Gastroesophageal sphincter (tissue), 4 donors: ENCODE results near the gene SAMD5. TPM values are rescaled to one million over a fixed set of nuclear protein-coding genes. Genes with fewer than 3 reads are reported as not detected.

ENCODE experiments used
- ATAC-seq: fragments of 150-250 bp; one replicate; pipeline ENCODE4 v1.9.1; 2016; ENCODE audit warnings: mild to moderate bottlenecking, moderate library complexity
- H3K27ac ChIP-seq, 4 donors: fragments of 200-600 bp; sonication (generic) in 3 of 4; 1 replicate in 3 of 4; 2 replicates in 1 of 4; pipeline ENCODE4 v1.5.1; 2016 to 2019
- H3K27me3 ChIP-seq: fragments of 200-600 bp; sonication (generic); one replicate; pipeline ENCODE4 v1.5.1; 2019
- H3K36me3 ChIP-seq, 2 donors: fragments of 200-600 bp; sonication (generic); one replicate each; pipeline ENCODE4 v1.5.1; 2019; ENCODE audit warnings: control low read depth in 1 of 2
- H3K4me1 ChIP-seq, 3 donors: fragments of 200-600 bp; sonication (generic); 1 replicate in 2 of 3; 2 replicates in 1 of 3; pipeline ENCODE4 v1.5.1; 2016 to 2019; ENCODE audit warnings: control low read depth in 2 of 3
- H3K4me3 ChIP-seq, 2 donors: fragments of 200-600 bp; sonication (generic); one replicate each; pipeline ENCODE4 v1.5.1; 2019; ENCODE audit warnings: mild to moderate bottlenecking in 1 of 2, moderate library complexity in 1 of 2
- H3K9me3 ChIP-seq, 3 donors: fragments of 200-600 bp; sonication (generic); one replicate each; pipeline ENCODE4 v1.5.1; 2017 to 2019; ENCODE audit warnings: control low read depth in 2 of 3
- EP300 ChIP-seq: sonication (generic); formaldehyde crosslinking; IDR thresholded peaks from one replicate; pipeline ENCODE4 v1.6.1; 2017; ENCODE audit warnings: antibody characterized with exemption, mild to moderate bottlenecking
- POLR2A ChIP-seq, 2 donors: fragments of 450-650 bp; IDR thresholded peaks; one replicate each; pipeline ENCODE4 v1.6.1; 2017; ENCODE audit warnings: antibody characterized with exemption in 2 of 2, mild to moderate bottlenecking in 2 of 2, moderate library complexity in 1 of 2
- POLR2AphosphoS5 ChIP-seq: sonication (generic); formaldehyde crosslinking; IDR thresholded peaks from one replicate; pipeline ENCODE4 v1.6.1; 2017; ENCODE audit warnings: antibody characterized with exemption
- WGBS, 2 donors: methylation state at CpG; one replicate each; pipeline ENCODE4 v1.1.5; 2018; ENCODE audit warnings: low coverage in 1 of 2; 5-methylcytosine and 5-hydroxymethylcytosine counted together
- total RNA-seq, 4 donors: library from RNA; depleted of rRNA; stranded (reverse); fragments of >200 nt; gene quantifications; one replicate each; pipeline ENCODE4 v1.1.0, GENCODE V29; 2016
- TF ChIP-seq, protein P1 (sequence below), 4 experiments: fragments of 200-600 bp in 2 of 4; fragments of 450-650 bp in 2 of 4; sonication (generic) in 1 of 4; IDR thresholded peaks; one replicate each; pipeline ENCODE4 v1.5.1; 2017 to 2019; ENCODE audit warnings: antibody characterized with exemption in 4 of 4, mild to moderate bottlenecking in 2 of 4, moderate library complexity in 2 of 4

The SAMD5 gene
- total RNA-seq, 4 donors from 2014 or later, result 0.93 to 1.3 (median 0.96) TPM

DNA sequence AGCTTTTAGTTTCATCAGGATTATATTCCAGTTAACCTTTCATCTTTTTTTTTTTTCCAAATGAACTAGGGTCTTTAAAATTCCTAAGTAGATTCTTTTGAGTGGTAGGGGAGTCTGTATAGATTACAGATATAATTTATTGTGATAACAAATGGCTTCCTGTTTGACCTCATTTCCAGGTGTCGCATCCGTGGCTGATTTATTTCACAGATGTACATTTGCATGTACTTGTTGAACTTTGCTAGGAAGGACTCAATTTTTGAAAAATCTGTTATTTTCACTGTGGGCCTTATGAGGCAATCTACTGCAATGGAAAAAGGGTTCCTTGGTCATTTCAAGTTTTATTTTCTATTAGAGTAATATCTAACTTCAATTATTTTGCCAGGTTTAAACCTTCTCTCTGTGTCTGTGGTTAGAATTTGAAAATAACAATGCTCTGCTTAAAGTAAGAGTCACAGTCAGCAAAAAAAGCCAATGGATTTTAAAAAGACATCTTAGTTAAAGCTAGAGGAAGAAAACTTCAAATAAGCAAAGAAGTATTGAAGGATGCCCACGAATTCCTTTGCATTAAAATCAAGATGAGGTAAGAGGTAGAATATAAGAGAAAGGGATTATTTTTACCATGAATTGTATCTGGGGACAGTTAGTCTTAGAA lies 57.9 kb downstream of the SAMD5 start:
- 67 to 69% methylated on average over 3 of the region's 3 CpGs for WGBS, 2 donors
- Histone ChIP-seq H3K4me1 (no peaks in the 10 kb centered on the region), H3K9me3 (no peaks in the 10 kb centered on the region), H3K36me3 (no peaks in the 10 kb centered on the region), H3K4me3 (no peak overlapping the region), H3K27me3 (no peaks in the 10 kb centered on the region), H3K27ac (no peak overlapping the region)
- TF ChIP-seq, protein P1, sequence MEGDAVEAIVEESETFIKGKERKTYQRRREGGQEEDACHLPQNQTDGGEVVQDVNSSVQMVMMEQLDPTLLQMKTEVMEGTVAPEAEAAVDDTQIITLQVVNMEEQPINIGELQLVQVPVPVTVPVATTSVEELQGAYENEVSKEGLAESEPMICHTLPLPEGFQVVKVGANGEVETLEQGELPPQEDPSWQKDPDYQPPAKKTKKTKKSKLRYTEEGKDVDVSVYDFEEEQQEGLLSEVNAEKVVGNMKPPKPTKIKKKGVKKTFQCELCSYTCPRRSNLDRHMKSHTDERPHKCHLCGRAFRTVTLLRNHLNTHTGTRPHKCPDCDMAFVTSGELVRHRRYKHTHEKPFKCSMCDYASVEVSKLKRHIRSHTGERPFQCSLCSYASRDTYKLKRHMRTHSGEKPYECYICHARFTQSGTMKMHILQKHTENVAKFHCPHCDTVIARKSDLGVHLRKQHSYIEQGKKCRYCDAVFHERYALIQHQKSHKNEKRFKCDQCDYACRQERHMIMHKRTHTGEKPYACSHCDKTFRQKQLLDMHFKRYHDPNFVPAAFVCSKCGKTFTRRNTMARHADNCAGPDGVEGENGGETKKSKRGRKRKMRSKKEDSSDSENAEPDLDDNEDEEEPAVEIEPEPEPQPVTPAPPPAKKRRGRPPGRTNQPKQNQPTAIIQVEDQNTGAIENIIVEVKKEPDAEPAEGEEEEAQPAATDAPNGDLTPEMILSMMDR (IDR thresholded peaks at IDR 0.05), result no peak
- no peak for TF ChIP-seq POLR2A (IDR thresholded peaks at IDR 0.05)
- no peak for TF ChIP-seq POLR2AphosphoS5
- TF ChIP-seq EP300, result no peak
- ATAC-seq, result no peak

DNA sequence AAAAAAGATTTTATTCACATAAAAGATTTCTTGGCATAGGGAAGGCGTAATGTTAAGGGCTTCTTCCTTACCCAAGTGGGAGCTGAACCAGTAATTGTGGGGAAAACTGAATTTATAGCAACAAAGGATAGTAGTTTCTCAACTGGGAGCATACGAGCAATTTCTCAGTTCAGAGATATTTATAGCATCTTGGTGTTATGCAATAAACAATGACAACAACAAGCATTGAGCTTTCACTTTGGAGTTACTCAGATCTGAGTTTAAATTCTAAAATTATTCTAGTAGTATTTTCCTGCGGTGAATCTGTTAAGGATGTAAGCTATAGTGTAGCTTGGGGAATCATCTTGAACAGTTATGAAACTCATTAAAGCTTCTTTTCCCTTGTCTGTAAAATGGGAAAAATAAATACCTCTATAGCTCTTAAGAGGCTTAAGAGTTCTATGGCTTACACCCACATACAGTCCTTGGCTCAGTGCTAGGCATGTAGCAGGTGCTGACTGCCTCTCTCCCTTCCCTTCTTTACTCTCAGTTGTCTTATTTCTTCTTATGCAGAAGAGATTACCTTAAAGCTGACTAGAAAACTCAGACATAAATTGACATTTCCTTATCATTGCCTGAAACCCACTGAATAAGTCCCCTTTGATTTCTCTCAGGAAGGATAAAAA lies 58.8 kb downstream of the SAMD5 start:
- no peaks in the 10 kb centered on the region for H3K4me1 ChIP-seq
- H3K4me3 ChIP-seq, result no peak overlapping the region
- WGBS, 2 donors, result 63 to 65% methylated on average over 3 of the region's 3 CpGs
- TF ChIP-seq, protein P1 (IDR thresholded peaks at IDR 0.05), result no peak
- no peak for TF ChIP-seq POLR2A (IDR thresholded peaks at IDR 0.05)
- no peak for TF ChIP-seq EP300
- no peak for TF ChIP-seq POLR2AphosphoS5
- no peaks in the 10 kb centered on the region for H3K9me3 ChIP-seq
- ATAC-seq, result no peak
- no peak overlapping the region for H3K27ac ChIP-seq
- H3K27me3 ChIP-seq, result no peaks in the 10 kb centered on the region
- no peaks in the 10 kb centered on the region for H3K36me3 ChIP-seq

DNA sequence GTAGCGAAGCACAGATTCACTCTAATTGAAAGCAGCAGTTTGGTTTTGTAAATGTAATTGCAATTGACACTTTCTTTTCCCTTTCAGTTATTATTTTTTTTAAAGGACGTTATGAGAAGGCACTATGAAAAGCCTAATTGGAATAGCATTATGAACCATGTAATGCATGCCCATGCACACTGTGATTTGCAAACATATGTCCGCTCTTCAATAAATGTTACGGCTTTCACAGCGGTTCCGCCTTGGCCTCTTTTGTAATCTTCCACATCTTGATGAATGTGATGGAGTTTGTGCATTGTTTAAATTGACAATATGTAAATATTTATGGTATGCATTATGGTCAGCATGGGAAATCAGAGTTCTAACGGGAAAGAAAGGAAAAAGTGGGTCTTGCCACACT lies 61.3 kb downstream of the SAMD5 start:
- Histone ChIP-seq H3K36me3 (no peaks in the 10 kb centered on the region), H3K4me3 (no peak overlapping the region), H3K27ac (no peak overlapping the region), H3K9me3 (no peaks in the 10 kb centered on the region), H3K27me3 (no peaks in the 10 kb centered on the region), H3K4me1 (no peaks in the 10 kb centered on the region)
- ATAC-seq, result no peak
- WGBS, 2 donors, result 90 to 95% methylated on average over 7 of the region's 7 CpGs
- TF ChIP-seq, protein P1 (IDR thresholded peaks at IDR 0.05), result no peak
- TF ChIP-seq POLR2AphosphoS5 (no peak), EP300 (no peak), POLR2A (IDR thresholded peaks at IDR 0.05) (no peak)

DNA sequence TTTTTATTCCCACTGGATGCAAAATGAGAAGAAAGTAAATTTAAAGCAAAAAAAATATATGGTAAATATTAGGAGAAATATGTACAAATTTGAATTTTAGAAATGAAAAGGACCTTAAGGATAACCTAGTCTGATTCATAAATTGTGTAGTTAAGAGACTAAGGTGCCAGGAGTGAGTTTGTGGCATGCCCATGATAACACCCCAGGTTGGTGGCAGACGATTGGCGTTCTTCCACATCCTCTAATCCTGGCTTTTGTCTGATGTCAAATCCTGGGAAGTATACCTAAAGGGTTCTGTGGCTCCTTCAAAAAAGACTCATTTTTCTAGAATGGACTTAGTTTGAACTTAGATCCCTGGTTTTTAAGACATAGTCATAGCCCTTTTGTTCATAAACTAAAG lies 62.2 kb downstream of the SAMD5 start:
- ATAC-seq, result no peak
- Histone ChIP-seq H3K27me3 (no peaks in the 10 kb centered on the region), H3K9me3 (no peaks in the 10 kb centered on the region), H3K4me1 (no peaks in the 10 kb centered on the region), H3K4me3 (no peak overlapping the region), H3K27ac (no peak overlapping the region), H3K36me3 (no peaks in the 10 kb centered on the region)
- WGBS, 2 donors, result 89 to 90% methylated on average over 2 of the region's 2 CpGs
- TF ChIP-seq EP300 (no peak), POLR2A (IDR thresholded peaks at IDR 0.05) (no peak), POLR2AphosphoS5 (no peak)
- TF ChIP-seq, protein P1 (IDR thresholded peaks at IDR 0.05), result no peak

DNA sequence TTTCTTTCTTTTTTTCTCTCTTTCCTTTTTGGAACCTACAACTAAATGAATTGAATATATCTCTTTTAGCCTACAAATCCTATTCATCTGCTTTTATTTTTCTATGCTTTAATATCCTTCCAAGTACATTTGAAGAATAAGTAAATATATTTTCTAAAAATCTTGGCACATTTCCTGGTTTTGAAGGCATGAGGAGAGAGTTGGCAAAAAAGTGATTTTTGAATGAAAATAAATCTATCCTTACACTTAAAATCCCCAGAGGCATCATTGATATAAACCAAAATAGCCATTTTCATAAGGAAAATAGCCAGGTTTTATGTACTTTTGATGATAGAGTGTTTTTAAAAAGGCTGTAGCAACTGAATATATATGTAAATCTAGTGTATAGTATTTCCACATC lies 69.0 kb downstream of the SAMD5 start:
- H3K27ac ChIP-seq, result no peak overlapping the region
- TF ChIP-seq EP300 (no peak), POLR2A (IDR thresholded peaks at IDR 0.05) (no peak), POLR2AphosphoS5 (no peak)
- TF ChIP-seq, protein P1 (IDR thresholded peaks at IDR 0.05), result no peak
- ATAC-seq, result no peak
- H3K27me3 ChIP-seq, result no peaks in the 10 kb centered on the region
- no peaks in the 10 kb centered on the region for H3K4me1 ChIP-seq
- no peak overlapping the region for H3K4me3 ChIP-seq
- H3K36me3 ChIP-seq, result no peaks in the 10 kb centered on the region
- no peaks in the 10 kb centered on the region for H3K9me3 ChIP-seq
